H1 (cell line): ENCODE data around the gene SCNN1B. TPM values are rescaled to one million over a fixed set of nuclear protein-coding genes. Genes with fewer than 3 reads are reported as not detected.

ENCODE experiments used
- CTCF ChIA-PET: fragments of 300-600 bp; sonication (Branson Sonifier 250); formaldehyde crosslinking; loops from one replicate; lab custom pipeline; 2021; ENCODE audit not compliant: partially characterized antibody; lab: Charles Lee
- POLR2A ChIA-PET: fragments of 300-600 bp; sonication (Branson Sonifier 250); formaldehyde crosslinking; loops from one replicate; lab custom pipeline; 2021; ENCODE audit warnings: inconsistent platforms; ENCODE audit not compliant: partially characterized antibody; lab: Charles Lee
- DNase-seq, 2 experiments: peaks; one replicate each; pipeline versions ENCODE4 v3.0.0 to v3.0.0-alpha.2; 2010 to 2022; ENCODE audit warnings: low spot score in 2 of 2, low read depth in 1 of 2, mixed read lengths in 1 of 2
- FAIRE-seq: peaks from 2 replicates; lab custom pipeline; 2011; peaks lifted over from hg19 to GRCh38; lab: Jason Lieb, UNC
- H2AFZ ChIP-seq: 2 replicates; pipeline ENCODE4 v1.8.1; 2012; ENCODE audit warnings: low read length, inconsistent platforms
- H2AK5ac ChIP-seq: 2 replicates; pipeline ENCODE4 v1.6.1; 2013; ENCODE audit warnings: low read depth, low read length
- H2BK120ac ChIP-seq: replicated peaks from 2 replicates; pipeline ENCODE3; 2013; ENCODE audit warnings: low read depth, low read length, inconsistent platforms
- H2BK12ac ChIP-seq: 2 replicates; pipeline ENCODE4 v1.6.1; 2013; ENCODE audit warnings: low read depth, low read length
- H2BK15ac ChIP-seq: 2 replicates; pipeline ENCODE4 v1.6.1; 2013; ENCODE audit warnings: low read length
- H2BK20ac ChIP-seq: 2 replicates; pipeline ENCODE4 v1.6.1; 2013; ENCODE audit warnings: low read length
- H2BK5ac ChIP-seq: 2 replicates; pipeline ENCODE4 v1.6.1; 2013; ENCODE audit warnings: low read depth, low read length
- H3K14ac ChIP-seq: 2 replicates; pipeline ENCODE4 v1.6.1; 2013; ENCODE audit warnings: inconsistent platforms; ENCODE audit not compliant: insufficient read length
- H3K18ac ChIP-seq: 2 replicates; pipeline ENCODE4 v1.6.1; 2013; ENCODE audit warnings: low read length; ENCODE audit errors: extremely low read depth
- H3K23ac ChIP-seq: 2 replicates; pipeline ENCODE4 v1.6.1; 2013; ENCODE audit warnings: inconsistent platforms; ENCODE audit not compliant: insufficient read length
- H3K23me2 ChIP-seq: 2 replicates; pipeline ENCODE4 v1.6.1; 2013; ENCODE audit warnings: low read depth, low read length
- H3K27ac ChIP-seq: 2 replicates; pipeline ENCODE4 v1.6.1; 2011; ENCODE audit warnings: low read depth, low read length, inconsistent platforms
- H3K27me3 ChIP-seq, 4 experiments: replicated peaks in 1 of 4; 1 replicate in 1 of 4; 2 replicates in 3 of 4; pipeline versions ENCODE4 v1.6.1 to v1.8.1; 2011 to 2013; ENCODE audit warnings: low read length in 3 of 4, mild to moderate bottlenecking in 3 of 4, inconsistent platforms in 2 of 4, mixed read lengths in 2 of 4, moderate library complexity in 1 of 4; ENCODE audit not compliant: control insufficient read depth in 3 of 4, insufficient read depth in 3 of 4; ENCODE audit errors: extremely low read depth in 1 of 4
- H3K36me3 ChIP-seq, 4 experiments: 2 replicates each; pipeline versions ENCODE4 v1.6.1 to v1.8.1; 2011 to 2013; ENCODE audit warnings: mild to moderate bottlenecking in 4 of 4, low read length in 3 of 4, moderate library complexity in 2 of 4, control low read depth in 1 of 4, inconsistent platforms in 1 of 4; ENCODE audit not compliant: insufficient read depth in 4 of 4, control insufficient read depth in 2 of 4
- H3K4ac ChIP-seq: replicated peaks from 2 replicates; pipeline ENCODE3; 2013; ENCODE audit warnings: low read length, low read depth, mixed read lengths, inconsistent platforms; ENCODE audit not compliant: insufficient read length
- H3K4me1 ChIP-seq, 4 experiments: replicated peaks in 1 of 4; 1 replicate in 1 of 4; 2 replicates in 3 of 4; pipeline versions ENCODE4 v1.6.1 to v1.8.1; 2011 to 2013; ENCODE audit warnings: low read length in 3 of 4, inconsistent platforms in 2 of 4, mixed read lengths in 1 of 4; ENCODE audit not compliant: insufficient read depth in 4 of 4, control insufficient read depth in 3 of 4
- H3K4me2 ChIP-seq, 2 experiments: 2 replicates each; pipeline versions ENCODE4 v1.6.1 to v1.8.1; 2011 to 2013; ENCODE audit warnings: low read depth in 2 of 2, low read length in 2 of 2, control low read depth in 1 of 2, inconsistent platforms in 1 of 2, mild to moderate bottlenecking in 1 of 2; ENCODE audit not compliant: insufficient read depth in 1 of 2
- H3K4me3 ChIP-seq, 4 experiments: fragments of 200-600, 300-600 bp in 1 of 4; sonication (generic), shearing (Covaris generic), sonication (Bioruptor Twin) in 1 of 4; 2 replicates each; pipeline versions ENCODE4 v1.5.1 to v1.8.1; 2011 to 2016; ENCODE audit warnings: low read length in 4 of 4, low read depth in 3 of 4, control low read depth in 2 of 4, inconsistent platforms in 2 of 4, mild to moderate bottlenecking in 2 of 4, mixed read lengths in 1 of 4, moderate library complexity in 1 of 4; ENCODE audit not compliant: insufficient read depth in 2 of 4; ENCODE audit errors: extremely low read depth in 1 of 4
- H3K56ac ChIP-seq: replicated peaks from 2 replicates; pipeline ENCODE3; 2013; ENCODE audit warnings: low read depth, mild to moderate bottlenecking, mixed read lengths, low read length, inconsistent platforms; ENCODE audit not compliant: insufficient read length
- H3K79me1 ChIP-seq: 2 replicates; pipeline ENCODE4 v1.6.1; 2013; ENCODE audit warnings: low read depth, low read length, control low read depth
- H3K79me2 ChIP-seq, 2 experiments: 2 replicates each; pipeline versions ENCODE4 v1.6.1 to v1.8.1; 2012 to 2013; ENCODE audit warnings: low read length in 2 of 2, mild to moderate bottlenecking in 2 of 2, inconsistent platforms in 1 of 2; ENCODE audit not compliant: insufficient read depth in 2 of 2, control insufficient read depth in 1 of 2
- H3K9ac ChIP-seq, 4 experiments: replicated peaks in 1 of 4; 1 replicate in 1 of 4; 2 replicates in 3 of 4; pipeline versions ENCODE4 v1.6.1 to v1.8.1; 2011 to 2013; ENCODE audit warnings: low read depth in 3 of 4, low read length in 3 of 4, control low read depth in 2 of 4, mild to moderate bottlenecking in 2 of 4, moderate library complexity in 2 of 4, inconsistent platforms in 1 of 4; ENCODE audit errors: extremely low read depth in 1 of 4
- H3K9me3 ChIP-seq, 2 experiments: 2 replicates each; pipeline versions ENCODE4 v1.6.1 to v1.8.1; 2012 to 2013; ENCODE audit warnings: mild to moderate bottlenecking in 2 of 2, moderate library complexity in 2 of 2, control low read depth in 1 of 2, inconsistent platforms in 1 of 2, low read depth in 1 of 2, low read length in 1 of 2, mixed read lengths in 1 of 2; ENCODE audit not compliant: insufficient read depth in 2 of 2
- H4K20me1 ChIP-seq, 2 experiments: replicated peaks in 1 of 2; 2 replicates each; pipeline versions ENCODE3 to v1.8.1; 2011 to 2013; ENCODE audit warnings: inconsistent platforms in 2 of 2, low read length in 2 of 2, mild to moderate bottlenecking in 1 of 2; ENCODE audit not compliant: insufficient read depth in 2 of 2, control insufficient read depth in 1 of 2
- H4K5ac ChIP-seq: 2 replicates; pipeline ENCODE4 v1.6.1; 2013; ENCODE audit warnings: low read length, low read depth, mixed read lengths, inconsistent platforms; ENCODE audit not compliant: insufficient read length
- H4K8ac ChIP-seq: 2 replicates; pipeline ENCODE4 v1.8.0; 2013; ENCODE audit warnings: mild to moderate bottlenecking, moderate library complexity, low read length, inconsistent platforms; ENCODE audit not compliant: insufficient read depth; ENCODE audit errors: extremely low read depth
- H4K91ac ChIP-seq: replicated peaks from 2 replicates; pipeline ENCODE3; 2013; ENCODE audit warnings: low read length, mixed read lengths, inconsistent platforms; ENCODE audit not compliant: insufficient read length
- CBX8 ChIP-seq: fragments of 300-800, 300-1000 bp; sonication (generic); IDR thresholded peaks from 2 replicates; pipeline ENCODE4 v1.7.1; 2016; ENCODE audit warnings: low read depth, low read length, borderline replicate concordance
- CEBPB ChIP-seq: IDR thresholded peaks from 2 replicates; pipeline ENCODE4 v1.6.1; 2012; ENCODE audit warnings: low read depth, low read length
- HDAC2 ChIP-seq, 2 experiments: fragments of 300-600 bp in 1 of 2; sonication (generic) in 1 of 2; IDR thresholded peaks; 2 replicates each; pipeline ENCODE4 v1.6.1; 2011 to 2012; ENCODE audit warnings: low read depth in 2 of 2, low read length in 2 of 2, mild to moderate bottlenecking in 2 of 2, moderate library complexity in 2 of 2, borderline replicate concordance in 1 of 2, inconsistent platforms in 1 of 2
- TCF12 ChIP-seq: IDR thresholded peaks from 2 replicates; pipeline ENCODE4 v1.6.1; 2011; ENCODE audit warnings: low read depth, mild to moderate bottlenecking, low read length
- YY1 ChIP-seq: IDR thresholded peaks from 2 replicates; pipeline ENCODE4 v1.6.1; 2011; ENCODE audit warnings: low read depth, mild to moderate bottlenecking, low read length
- WGBS, 2 experiments: shearing (Covaris generic) in 1 of 2; methylation state at CpG; one replicate each; pipeline versions ENCODE4 v1.1.6 to v1.1.7; 2013 to 2015; ENCODE audit warnings: low lambda C conversion rate in 2 of 2, mixed read lengths in 2 of 2, inconsistent platforms in 1 of 2, low coverage in 1 of 2, missing lambda C conversion rate in 1 of 2; ENCODE audit not compliant: insufficient replicate concordance in 2 of 2, insufficient coverage in 1 of 2, insufficient read length in 1 of 2; ENCODE audit errors: extremely low coverage in 1 of 2, missing lambda C conversion rate in 1 of 2; 5-methylcytosine and 5-hydroxymethylcytosine counted together
- polyA plus RNA-seq, 7 experiments: library from polyadenylated mRNA; depleted of rRNA in 3 of 7; stranded (reverse) in 5 of 7; unstranded in 2 of 7; fragments of >200 nt in 5 of 7; fragments of 200-250 nt in 2 of 7; gene quantifications; 1 replicate in 5 of 7; 2 replicates in 1 of 7; 4 replicates in 1 of 7; pipeline versions ENCODE4 v1.2.1 to v1.2.3, GENCODE V29; 2011 to 2013; ENCODE audit warnings: missing spikeins in 2 of 7, mixed read lengths in 2 of 7
- total RNA-seq: library from RNA; stranded (reverse); fragmentation: NEBNext Ultra II Directional; extraction: Animal tissue kit (Norgen Biotek cat#: 25700); gene quantifications from 2 replicates; pipeline ENCODE4 v1.2.1, GENCODE V29; 2021

The SCNN1B gene
- total and polyA plus RNA-seq, 2 of the 8 experiments (the other 6 are each of a cell fraction or from before 2014, with no cell fraction given), result 0.20 to 0.95 TPM

GRCh38 chr16:23388786-23389185 is 86.7 kb downstream of the SCNN1B start:
- peaks cover 5 to 17% (median 12%) of the 10 kb centered on the region in 4 experiments; a peak in 7 of 8 replicates for H3K36me3 ChIP-seq
- DNase-seq (no peak), FAIRE-seq (no peak)
- H2BK15ac ChIP-seq, result no peak overlapping the region
- H3K23me2 ChIP-seq, result peaks cover 6% of the 10 kb centered on the region; the same call in 1 of the 2 replicates
- H3K9ac ChIP-seq, result no peak overlapping the region
- ChIA-PET POLR2A (no interaction called here), CTCF (interaction anchor here (0.9 to 5.4 kb wide), 2 partner anchors 11 to 46 kb away, joined by 3 to 38 read pairs; no protein-coding TSS in a partner anchor)
- WGBS, 2 experiments, result 93% methylated on average over 15 of the region's 15 CpGs; no CpG with 5 or more reads in 1 of the 2 experiments
- H3K79me1 ChIP-seq, result no peaks in the 10 kb centered on the region
- no peak overlapping the region for H3K23ac ChIP-seq
- no peak overlapping the region for H3K14ac ChIP-seq
- no peak overlapping the region for H2BK120ac ChIP-seq
- no peak overlapping the region for H2BK12ac ChIP-seq
- no peak overlapping the region for H2AK5ac ChIP-seq
- no peak overlapping the region for H3K4me3 ChIP-seq
- no peak overlapping the region for H2AFZ ChIP-seq
- no peaks in the 10 kb centered on the region for H3K79me2 ChIP-seq
- H4K8ac ChIP-seq, result no peak overlapping the region
- no peak overlapping the region for H4K91ac ChIP-seq
- H2BK5ac ChIP-seq, result no peak overlapping the region
- no peak overlapping the region for H3K27ac ChIP-seq
- H3K4me2 ChIP-seq, result no peak overlapping the region
- no peak overlapping the region for H4K5ac ChIP-seq
- no peak overlapping the region for H3K4ac ChIP-seq
- peaks cover 0 to 1% of the 10 kb centered on the region in 2 experiments for H4K20me1 ChIP-seq
- H3K18ac ChIP-seq, result no peak overlapping the region
- H3K4me1 ChIP-seq, result peaks cover 0 to 3% (median under 1%) of the 10 kb centered on the region in 4 experiments; a peak in 1 of 7 replicates
- no peaks in the 10 kb centered on the region for H3K27me3 ChIP-seq
- H2BK20ac ChIP-seq, result no peak overlapping the region
- H3K56ac ChIP-seq, result no peak overlapping the region
- TF ChIP-seq CBX8, result no peak
- no peak for TF ChIP-seq HDAC2 (IDR thresholded peaks at IDR 0.05; ENCODE audit: borderline replicate concordance in 1 of 2, low read depth in 2 of 2, low read length in 2 of 2)
- TF ChIP-seq CEBPB, result no peak
- TF ChIP-seq YY1, result no peak
- no peak for TF ChIP-seq TCF12
- TF ChIP-seq, all 59 proteins: peak for 0
- H3K9me3 ChIP-seq, result no peaks in the 10 kb centered on the region
